ENCODE measurements around the gene PATJ.
"Not testable (repeated sequence)": the region's sequence is repeated elsewhere in the genome, so short reads cannot be mapped to it uniquely, and the experiment has no call there.

The PATJ gene

GRCh38 chr1:61816191-61816590, 73.9 kb downstream of the PATJ start:
- DNase-seq (ENCODE audit: low read depth, low spot score), result no peak

DNA sequence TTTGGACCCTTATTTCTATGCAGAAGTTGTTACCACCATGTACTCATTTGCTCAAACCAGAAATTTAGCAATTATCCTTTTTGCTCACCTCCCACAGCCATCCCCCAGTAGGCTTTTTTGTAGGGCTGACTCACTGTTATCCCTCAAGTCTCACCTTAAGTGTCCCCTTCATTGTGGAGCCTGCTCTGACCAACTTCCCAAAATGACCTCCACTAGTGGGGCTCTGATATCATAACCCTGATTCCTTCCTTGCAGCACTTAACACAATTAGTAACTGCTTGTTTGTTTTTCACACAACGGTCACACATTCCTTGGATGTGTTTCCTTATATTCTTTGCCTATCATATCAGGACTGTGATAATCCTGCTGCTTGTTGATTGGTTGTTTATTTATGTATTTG, 76.7 kb downstream of the PATJ start:
- no peak for DNase-seq (ENCODE audit: low read depth, low spot score)

GRCh38 chr1:61819421-61819820, 77.1 kb downstream of the PATJ start:
- DNase-seq (ENCODE audit: low read depth, low spot score), result no peak

GRCh38 chr1:61825393-61825792, 83.1 kb downstream of the PATJ start:
- DNase-seq (ENCODE audit: low read depth, low spot score), result peak; percentile 41

DNA sequence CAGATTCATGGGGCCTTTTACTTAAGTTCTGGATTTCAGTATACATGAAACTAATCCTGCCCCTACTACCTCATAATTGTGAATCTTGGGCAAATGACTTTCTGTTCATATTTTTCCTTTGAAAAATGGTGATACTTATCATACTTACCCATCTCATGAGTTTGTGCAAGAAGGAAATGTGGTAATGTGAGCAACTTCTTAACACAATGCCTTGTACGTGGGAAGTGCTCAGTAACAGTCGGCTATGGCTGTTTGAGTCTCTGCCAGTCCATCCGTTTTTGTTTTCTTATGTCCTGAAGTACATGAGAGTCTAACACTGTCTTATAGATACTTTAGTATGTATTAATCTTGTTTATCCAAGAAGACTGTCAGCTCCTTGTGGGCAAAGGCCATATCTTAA, 86.5 kb downstream of the PATJ start:
- no peak for DNase-seq (ENCODE audit: low read depth, low spot score)

DNA sequence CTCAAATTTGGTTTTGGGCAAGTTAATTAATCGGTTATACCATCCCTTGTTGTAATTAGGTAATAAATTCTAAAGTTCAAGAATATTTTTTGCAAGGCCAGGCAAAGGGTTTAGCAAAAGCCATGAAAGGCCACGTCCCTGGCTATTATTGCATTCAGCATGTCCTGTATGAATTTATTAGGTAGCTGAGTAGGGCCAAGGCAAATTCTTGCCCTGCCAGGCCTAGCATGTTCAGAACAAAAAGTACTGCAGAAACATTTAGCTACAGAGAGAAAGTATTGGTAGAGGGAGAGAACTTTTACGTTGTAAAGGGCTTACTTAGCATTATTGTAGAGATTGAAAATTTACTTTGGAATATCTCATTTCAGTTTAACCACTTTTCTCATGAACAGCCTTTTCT, 94.4 kb downstream of the PATJ start:
- DNase-seq (ENCODE audit: low read depth, low spot score), result no peak

DNA sequence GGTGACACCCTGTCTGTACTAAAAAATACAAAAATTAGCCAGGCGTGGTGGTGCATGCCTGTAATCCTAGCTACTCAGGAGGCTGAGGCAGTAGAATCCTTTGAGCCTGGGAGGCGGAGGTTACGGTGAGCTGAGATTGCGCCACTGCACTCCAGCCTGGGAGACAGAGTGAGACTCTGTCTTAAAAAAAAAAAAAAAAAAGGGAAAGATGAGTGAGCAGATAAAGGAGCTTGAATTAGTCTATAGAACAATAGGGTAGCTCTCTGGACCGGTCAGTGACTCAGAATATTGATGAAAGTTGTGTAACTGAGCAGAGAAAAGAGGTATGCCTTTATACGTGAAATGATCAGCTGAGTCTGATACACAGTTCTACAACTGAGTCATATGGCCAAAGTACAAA, 95.3 kb downstream of the PATJ start:
- not testable (repeated sequence) for DNase-seq (ENCODE audit: low read depth, low spot score)

DNA sequence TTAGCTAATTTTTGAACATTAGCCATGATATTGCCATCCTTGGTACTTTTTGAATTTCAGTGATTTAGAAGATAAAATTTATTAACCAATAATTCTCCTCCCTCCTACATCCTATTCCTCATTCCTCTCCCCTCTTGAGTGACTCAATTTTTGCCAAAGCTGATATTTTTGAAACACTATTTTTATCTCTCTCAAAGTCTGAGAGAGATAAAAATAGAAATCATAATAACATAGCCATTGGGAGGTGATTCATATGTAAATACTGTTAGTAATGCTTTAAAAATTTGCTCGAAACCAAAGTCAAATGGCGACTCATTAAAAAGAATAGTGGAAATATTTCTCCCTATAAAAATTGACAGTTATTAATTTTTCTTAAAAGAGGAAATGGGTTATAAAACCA, 97.4 kb downstream of the PATJ start:
- peak; percentile 44 for DNase-seq (ENCODE audit: low read depth, low spot score)

DNA sequence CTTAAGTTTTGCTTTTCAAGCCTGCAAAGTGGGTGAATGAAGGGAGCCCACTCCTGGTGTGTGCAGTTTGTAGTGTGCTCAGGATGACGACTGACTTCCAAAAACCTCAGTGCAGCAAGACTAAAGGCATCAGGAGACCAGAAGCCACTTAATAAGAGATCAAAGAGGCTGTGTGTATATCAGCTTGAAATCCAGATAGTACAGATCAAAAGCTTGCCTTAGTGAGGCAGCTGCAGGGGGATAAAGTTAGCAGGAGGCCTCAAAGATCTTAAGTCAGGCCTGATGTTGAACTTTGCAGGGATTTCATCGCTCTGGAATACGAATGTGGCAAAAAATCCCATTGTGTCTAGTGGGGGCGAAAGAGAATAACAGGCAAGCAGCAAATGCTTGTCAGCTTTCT, 99.8 kb downstream of the PATJ start:
- no peak for DNase-seq (ENCODE audit: low read depth, low spot score)

DNA sequence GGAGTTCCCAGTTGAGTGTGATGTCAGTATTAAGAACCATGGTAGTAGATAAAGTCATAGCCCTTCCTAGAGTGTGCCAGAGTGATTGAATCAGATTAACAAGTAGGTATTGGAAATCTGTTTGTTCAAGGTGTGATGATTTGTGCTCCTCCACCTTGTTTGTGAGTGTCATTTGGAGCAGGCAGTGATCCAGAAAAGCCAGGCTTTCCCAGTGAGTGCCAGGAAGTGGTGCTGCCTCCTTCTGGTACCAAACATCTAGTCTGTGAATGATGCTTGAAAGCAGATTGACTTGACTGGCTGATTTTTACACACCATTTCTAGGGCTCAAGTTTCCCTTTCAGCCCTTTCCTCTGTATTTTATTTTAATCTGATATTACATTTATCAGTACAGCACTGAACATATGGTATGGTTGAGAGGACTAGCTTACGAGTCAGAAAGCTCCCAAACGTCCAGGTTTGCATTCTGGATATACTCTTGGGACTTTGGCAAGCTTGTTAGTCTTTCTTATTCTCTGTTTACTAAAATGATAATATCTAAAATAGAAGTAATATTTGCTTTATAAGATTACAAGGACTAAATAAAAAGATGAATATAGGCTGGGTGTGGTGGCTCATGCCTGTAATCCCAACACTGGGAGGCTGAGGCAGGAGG, 100.7 kb downstream of the PATJ start:
- no peak for DNase-seq (ENCODE audit: low read depth, low spot score)

DNA sequence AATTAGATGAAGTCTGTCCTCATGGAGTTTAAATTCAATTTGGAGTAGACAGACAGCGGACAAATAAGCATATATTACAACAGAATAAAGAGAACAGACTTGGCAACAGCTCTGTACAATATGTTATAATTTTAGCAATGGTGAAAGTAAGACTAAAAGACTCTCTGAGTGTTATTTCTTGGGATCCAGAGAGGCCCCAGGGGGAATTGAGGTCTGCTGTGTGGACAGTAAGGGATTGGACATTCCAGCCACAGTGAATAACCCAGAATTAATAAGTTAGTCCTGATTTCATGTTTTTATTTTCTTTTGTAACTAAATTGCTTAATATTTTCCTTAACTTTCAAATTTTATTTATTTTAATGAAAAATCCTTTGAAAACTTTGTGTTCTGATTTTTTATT, 101.7 kb downstream of the PATJ start:
- DNase-seq (ENCODE audit: low read depth, low spot score), result no peak

- not testable (repeated sequence) for DNase-seq (ENCODE audit: low read depth, low spot score)
Measured at GRCh38 chr1:61844664-61845063, 102.4 kb downstream of the PATJ start.

DNA sequence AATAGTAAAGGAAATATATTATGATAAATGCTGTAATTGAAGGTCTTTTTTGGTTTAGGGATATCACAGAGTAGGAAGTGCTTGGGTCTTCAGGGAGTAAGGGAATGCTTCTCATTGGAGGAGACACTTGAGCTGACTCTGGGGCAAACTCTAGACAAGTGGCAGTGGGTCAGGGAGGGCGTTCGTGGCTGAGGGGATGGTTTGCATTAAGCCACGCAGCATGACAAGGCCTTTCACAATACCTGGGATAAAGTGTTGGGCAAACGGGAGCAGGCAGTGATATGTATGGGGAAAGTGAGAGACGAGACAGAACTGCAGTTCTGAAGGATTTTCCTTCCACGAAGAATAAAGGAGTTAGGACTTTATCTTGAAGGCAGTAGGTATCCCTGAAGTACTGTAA, 109.0 kb downstream of the PATJ start:
- DNase-seq (ENCODE audit: low read depth, low spot score), result no peak

- peak; percentile 80 for DNase-seq (ENCODE audit: low read depth, low spot score)
Measured at GRCh38 chr1:61851849-61852669, 109.8 kb downstream of the PATJ start.

DNA sequence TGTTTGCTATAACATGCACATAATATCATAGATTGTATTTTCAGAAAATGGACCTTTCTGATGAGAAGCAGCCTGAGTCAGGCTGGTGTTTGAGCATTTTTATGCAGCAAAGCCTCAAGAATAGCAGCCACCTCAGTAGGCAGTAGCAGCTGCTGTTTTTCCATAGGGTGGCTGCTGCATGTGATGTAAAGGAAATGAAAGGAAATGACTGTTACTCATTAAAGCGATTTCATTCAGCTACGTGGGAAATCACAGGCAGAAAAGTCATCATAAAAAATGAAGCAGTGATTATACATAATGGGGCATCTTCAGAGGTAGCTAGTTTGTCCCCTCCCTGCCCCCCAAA, 110.4 kb downstream of the PATJ start:
- DNase-seq (ENCODE audit: low read depth, low spot score), result no peak

DNA sequence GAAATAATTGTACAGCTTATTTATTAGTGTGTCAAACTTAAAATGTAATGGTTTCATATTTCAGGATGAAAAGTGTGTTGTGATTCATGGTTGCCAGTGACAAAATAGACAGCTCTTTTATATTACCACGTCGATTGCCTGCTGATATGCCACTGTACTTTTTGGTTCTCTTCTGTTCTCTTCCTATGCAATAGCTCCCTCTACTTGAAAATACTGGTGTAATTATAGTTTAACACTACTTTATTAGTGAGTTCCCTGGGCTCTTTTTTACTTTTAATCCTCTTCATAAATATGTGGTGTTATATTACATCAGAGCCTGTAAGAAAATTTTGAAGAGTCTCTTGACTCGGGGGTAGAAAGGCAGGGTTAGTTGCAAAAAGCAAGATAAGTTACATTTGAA, 111.3 kb downstream of the PATJ start:
- DNase-seq (ENCODE audit: low read depth, low spot score), result peak; percentile 42

DNA sequence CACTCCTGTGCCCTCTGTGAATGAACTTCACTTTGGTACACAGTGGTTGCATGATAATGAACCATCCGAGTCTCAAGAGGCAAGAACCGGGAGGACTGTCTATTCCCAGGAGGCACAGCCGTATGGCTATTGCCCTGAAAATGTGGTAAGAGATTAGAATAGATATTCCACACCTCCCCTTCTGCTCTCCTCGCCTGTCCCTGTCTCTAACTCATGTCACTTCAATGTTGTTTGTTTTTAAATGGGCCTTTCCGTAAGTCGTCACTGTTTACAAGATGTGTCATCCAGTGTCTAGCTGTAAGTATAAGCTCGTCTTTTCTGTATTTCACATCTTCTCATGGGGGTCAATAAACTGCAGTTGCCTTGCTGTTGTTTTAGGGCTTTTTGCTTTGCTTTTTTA, 122.2 kb downstream of the PATJ start:
- DNase-seq (ENCODE audit: low read depth, low spot score), result no peak

GRCh38 chr1:61865646-61866220, 123.5 kb downstream of the PATJ start:
- DNase-seq (ENCODE audit: low read depth, low spot score), result no peak

DNA sequence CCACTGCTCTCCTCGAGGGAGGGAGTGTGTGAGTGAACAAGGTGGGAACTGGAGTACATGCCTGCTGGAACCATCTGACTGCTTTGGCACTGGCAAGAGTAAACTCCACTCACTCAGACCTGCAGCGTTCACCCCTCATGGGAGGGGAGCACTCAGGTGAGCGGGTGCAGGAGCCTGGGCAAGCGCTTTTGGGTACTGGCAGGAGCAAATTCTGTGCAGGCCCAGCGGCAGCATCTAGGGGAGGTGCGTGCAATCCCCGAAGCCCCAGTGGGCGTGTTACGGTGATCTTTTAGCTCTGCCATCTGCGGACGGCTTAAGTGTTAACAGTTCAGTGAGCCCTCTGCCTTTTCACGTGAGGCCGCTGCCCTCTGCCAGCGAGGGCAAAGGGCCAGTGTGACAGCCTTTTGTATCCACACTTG, 127.4 kb downstream of the PATJ start:
- DNase-seq (ENCODE audit: low read depth, low spot score), result no peak

- no peak for DNase-seq (ENCODE audit: low read depth, low spot score)
Measured at GRCh38 chr1:61872206-61872605, 129.9 kb downstream of the PATJ start.

DNA sequence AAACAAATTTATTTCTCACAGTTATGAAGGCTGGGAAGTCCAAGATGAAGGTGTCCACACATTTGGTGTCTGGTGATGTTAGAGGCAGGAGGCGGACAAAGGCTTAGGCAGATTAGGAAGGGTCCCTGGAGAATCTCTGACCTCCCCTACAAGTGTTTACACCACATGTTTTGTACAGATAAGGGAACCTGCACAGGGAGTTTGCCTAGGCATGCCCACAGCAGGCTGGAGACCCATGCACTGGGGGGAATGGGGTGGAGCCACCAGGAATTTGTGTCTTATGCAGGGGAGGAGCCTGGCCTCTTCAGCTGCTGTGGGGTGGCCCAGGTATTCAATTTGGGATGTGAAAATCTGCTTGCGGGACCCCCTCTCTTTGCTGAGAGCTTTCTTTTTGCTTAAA, 131.3 kb downstream of the PATJ start:
- DNase-seq (ENCODE audit: low read depth, low spot score), result no peak

DNA sequence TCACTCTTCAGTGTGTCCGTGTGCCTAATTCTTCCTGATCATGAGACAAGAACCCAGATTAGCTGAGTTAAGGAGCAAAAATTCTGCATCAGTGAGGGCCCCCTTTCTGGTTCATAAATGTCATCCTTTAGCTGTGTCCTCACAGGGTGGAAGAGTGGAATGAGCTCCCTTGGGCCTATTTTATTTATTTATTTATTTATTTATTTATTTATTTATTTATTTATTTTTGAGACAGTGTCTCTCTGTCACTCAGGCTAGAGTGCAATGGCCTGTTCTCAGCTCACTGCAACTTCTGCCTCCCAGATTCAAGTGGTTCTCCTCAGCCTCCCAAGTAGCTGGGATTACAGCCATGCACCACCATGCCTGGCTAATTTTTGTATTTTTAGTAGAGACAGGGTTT, 131.7 kb downstream of the PATJ start:
- DNase-seq (ENCODE audit: low read depth, low spot score), result no peak

DNA sequence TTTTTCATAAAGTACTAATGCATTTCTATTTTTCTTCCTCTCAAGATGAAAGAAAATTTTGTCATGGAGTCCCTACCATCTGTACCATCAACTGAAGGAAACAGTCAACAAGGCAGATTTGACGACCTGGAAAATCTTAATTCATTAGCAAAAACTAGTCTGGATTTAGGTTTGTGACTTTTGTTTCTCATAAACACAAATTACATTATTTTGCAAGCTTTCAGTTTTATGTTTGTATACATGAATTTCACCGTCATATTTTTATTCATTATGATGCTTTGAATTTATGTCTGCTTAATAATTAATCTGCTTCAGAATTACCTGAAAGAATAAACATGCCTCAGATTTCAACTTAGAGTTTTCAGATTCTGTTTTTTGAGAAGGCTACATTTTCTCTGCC, 132.9 kb downstream of the PATJ start:
- no peak for DNase-seq (ENCODE audit: low read depth, low spot score)
